ENCODE measurements around the gene ITSN2.
"Not testable (repeated sequence)": the region's sequence is repeated elsewhere in the genome, so short reads cannot be mapped to it uniquely, and the experiment has no call there.

ITSN2 gene

GRCh38 chr2:24363301-24363700, 3.0 kb upstream of the ITSN2 start:
- DNase-seq (ENCODE audit: low read depth in 2 of 2), result no peak

- no peak for DNase-seq (ENCODE audit: low read depth in 2 of 2)
Measured at GRCh38 chr2:24362253-24362652, 1.9 kb upstream of the ITSN2 start.

- no peak for DNase-seq (ENCODE audit: low read depth in 2 of 2)
Measured at GRCh38 chr2:24360963-24361330, 611 bp upstream of the ITSN2 start.

GRCh38 chr2:24359129-24360049, 947 bp downstream of the ITSN2 start:
- peak; percentile 4 to 19 for DNase-seq (ENCODE audit: low read depth in 2 of 2)

- not testable (repeated sequence) for DNase-seq (ENCODE audit: low read depth in 2 of 2)
Measured at GRCh38 chr2:24357767-24358166, 2.6 kb downstream of the ITSN2 start.

GRCh38 chr2:24357115-24357514, 3.2 kb downstream of the ITSN2 start:
- DNase-seq (ENCODE audit: low read depth in 2 of 2), result not testable (repeated sequence)

GRCh38 chr2:24354957-24355356, 5.4 kb downstream of the ITSN2 start:
- no peak for DNase-seq (ENCODE audit: low read depth in 2 of 2)

- no peak for DNase-seq (ENCODE audit: low read depth in 2 of 2)
Measured at GRCh38 chr2:24354395-24354794, 5.9 kb downstream of the ITSN2 start.

- DNase-seq (ENCODE audit: low read depth in 2 of 2), result no peak
Measured at GRCh38 chr2:24353973-24354372, 6.4 kb downstream of the ITSN2 start.

GRCh38 chr2:24353364-24353763, 7.0 kb downstream of the ITSN2 start:
- no peak for DNase-seq (ENCODE audit: low read depth in 2 of 2)

GRCh38 chr2:24352664-24353063, 7.7 kb downstream of the ITSN2 start:
- no peak for DNase-seq (ENCODE audit: low read depth in 2 of 2)

- DNase-seq (ENCODE audit: low read depth in 2 of 2), result no peak
Measured at GRCh38 chr2:24351981-24352380, 8.4 kb downstream of the ITSN2 start.

- no peak for DNase-seq (ENCODE audit: low read depth in 2 of 2)
Measured at GRCh38 chr2:24351627-24351938, 8.8 kb downstream of the ITSN2 start.

- no peak for DNase-seq (ENCODE audit: low read depth in 2 of 2)
Measured at GRCh38 chr2:24350826-24351626, 9.3 kb downstream of the ITSN2 start.

- DNase-seq (ENCODE audit: low read depth in 2 of 2), result no peak
Measured at GRCh38 chr2:24349097-24349496, 11.2 kb downstream of the ITSN2 start.

GRCh38 chr2:24345937-24346336, 14.4 kb downstream of the ITSN2 start:
- DNase-seq (ENCODE audit: low read depth in 2 of 2), result no peak

- no peak for DNase-seq (ENCODE audit: low read depth in 2 of 2)
Measured at GRCh38 chr2:24343225-24343882, 17.0 kb downstream of the ITSN2 start.

GRCh38 chr2:24342110-24342910, 18.0 kb downstream of the ITSN2 start:
- DNase-seq (ENCODE audit: low read depth in 2 of 2), result no peak

- no peak for DNase-seq (ENCODE audit: low read depth in 2 of 2)
Measured at GRCh38 chr2:24339856-24340262, 20.5 kb downstream of the ITSN2 start.

GRCh38 chr2:24339098-24339497, 21.2 kb downstream of the ITSN2 start:
- not testable (repeated sequence) for DNase-seq (ENCODE audit: low read depth in 2 of 2)

GRCh38 chr2:24337890-24338289, 22.4 kb downstream of the ITSN2 start:
- DNase-seq (ENCODE audit: low read depth in 2 of 2), result no peak

- no peak for DNase-seq (ENCODE audit: low read depth in 2 of 2)
Measured at GRCh38 chr2:24336811-24337210, 23.5 kb downstream of the ITSN2 start.

Data from stimulated activated CD4-positive, alpha-beta T cell treated with anti-CD3 and anti-CD28 coated beads, Interleukin-1b, Interleukin-23, amount 100 ng/mL, for 1 hour (primary cell).